Pancreas (tissue), 10 donors: ENCODE results near the gene CHD5. TPM values are rescaled to one million over a fixed set of nuclear protein-coding genes. Genes with fewer than 3 reads are reported as not detected.

Experiments used
- ATAC-seq, 4 donors: fragments of 200-7000 bp; cut with Tn5 transposase; one replicate each; pipeline versions ENCODE4 v1.8.0 to v1.9.1; 2020; ENCODE audit warnings: mild to moderate bottlenecking in 4 of 4, moderate library complexity in 4 of 4
- DNase-seq, 6 donors: peaks; one replicate each; pipeline ENCODE4 v3.0.0-alpha.2; 2020
- FAIRE-seq: peaks from 2 replicates; lab custom pipeline; 2012; peaks lifted over from hg19 to GRCh38; lab: Jason Lieb, UNC
- H3K27ac ChIP-seq, 4 donors: fragments of 200-600 bp; sonication (generic); 1 replicate in 3 of 4; 2 replicates in 1 of 4; pipeline versions ENCODE4 v1.5.0 to v1.8.0; 2020
- H3K27me3 ChIP-seq, 4 donors: fragments of 200-600 bp; one replicate each; pipeline ENCODE4 v1.8.0; 2021
- H3K36me3 ChIP-seq, 3 donors: fragments of 200-600 bp; sonication (generic) in 1 of 3; one replicate each; pipeline versions ENCODE4 v1.5.0 to v1.8.0; 2020 to 2021
- H3K4me1 ChIP-seq, 3 donors: fragments of 200-600 bp; one replicate each; pipeline ENCODE4 v1.8.0; 2021
- H3K4me3 ChIP-seq, 4 donors: fragments of 200-600 bp; sonication (generic) in 2 of 4; one replicate each; pipeline versions ENCODE4 v1.5.0 to v1.8.0; 2020 to 2021
- H3K9me3 ChIP-seq, 4 donors: fragments of 200-600 bp; one replicate each; pipeline ENCODE4 v1.8.0; 2021
- CTCF ChIP-seq, 4 donors: fragments of 200-600 bp; sonication (generic) in 3 of 4; IDR thresholded peaks; one replicate each; pipeline versions ENCODE4 v1.5.0 to v1.8.0; 2021; ENCODE audit warnings: antibody characterized with exemption in 4 of 4
- WGBS, 2 donors: extraction: QIAGEN DNeasy Blood & Tissue Kit; methylation state at CpG; one replicate each; pipeline ENCODE4 v1.1.7; 2013; 5-methylcytosine and 5-hydroxymethylcytosine counted together
- intact Hi-C, 3 donors: fragments of 100-400 bp; cut with DNase I; formaldehyde crosslinking; loops; one replicate each; pipeline versions ENCODE4 v1.11.1 to v1.14.2; 2022
- polyA plus RNA-seq, 2 donors: library from polyadenylated mRNA; stranded (reverse); fragments of 200-250 nt; gene quantifications; one replicate each; pipeline ENCODE4 v1.2.3, GENCODE V29; 2013
- total RNA-seq, 6 donors: library from RNA; stranded (reverse); fragmentation: NEBNext Ultra II Directional in 4 of 6; extraction: Animal tissue kit (Norgen Biotek cat#: 25700) in 4 of 6; gene quantifications; one replicate each; pipeline versions ENCODE4 v1.2.1 to v1.2.4, GENCODE V29; 2021 to 2023
- donor health status: healthy with polysubstance abuse.
- donor health status: DM: no; HTN: no; CAD: no; lungs with moderate emphysema.
- donor health status: DM: no; HTN: no; CAD: no.
- donor health status: control.
- donor health status: control.
- donor health status: Bipolar disorder and iron deficiency.
- donor health status: DM: yes; HTN: yes; CAD: no.
- donor health status: DM: no; HTN: no; CAD: no.
- donor health status: DM: no; HTN: no; CAD: no.
- donor health status: DM: yes; HTN: yes; CAD: no.

CHD5 gene
- total and polyA plus RNA-seq, 8 donors = 0.09 to 2.9 (median 0.40) TPM

GRCh38 chr1:6095511-6096242 is 84.4 kb downstream of the CHD5 start:
- FAIRE-seq (no peak), ATAC-seq (no peak), DNase-seq (peak in 3 of 6 donors; percentile 11 to 53 (median 52))
- intact Hi-C loops = no loop called here
- TF ChIP-seq CTCF (IDR thresholded peaks at IDR 0.05) = no peak
- no peaks in the 10 kb centered on the region for H3K36me3 ChIP-seq
- WGBS, 2 donors = 60 to 77% methylated on average over 13 of the region's 13 CpGs
- H3K4me1 ChIP-seq = no peaks in the 10 kb centered on the region
- H3K4me3 ChIP-seq = no peak overlapping the region
- H3K9me3 ChIP-seq = no peaks in the 10 kb centered on the region
- no peak overlapping the region for H3K27ac ChIP-seq
- H3K27me3 ChIP-seq = no peaks in the 10 kb centered on the region

GRCh38 chr1:6094801-6095505 is 85.2 kb downstream of the CHD5 start:
- ATAC-seq = no peak
- no peaks in the 10 kb centered on the region for H3K9me3 ChIP-seq
- FAIRE-seq = no peak
- intact Hi-C loops = no loop called here
- H3K27me3 ChIP-seq = no peaks in the 10 kb centered on the region
- H3K36me3 ChIP-seq = no peaks in the 10 kb centered on the region
- 64 to 72% methylated on average over 20 to 21 of the region's 21 CpGs for WGBS, 2 donors
- H3K4me1 ChIP-seq = no peaks in the 10 kb centered on the region
- no peak overlapping the region for H3K4me3 ChIP-seq
- no peak overlapping the region for H3K27ac ChIP-seq
- no peak for TF ChIP-seq CTCF (IDR thresholded peaks at IDR 0.05)
- peak in 2 of 6 donors; percentile 16 to 38 for DNase-seq

- no peaks in the 10 kb centered on the region for H3K9me3 ChIP-seq
- H3K27me3 ChIP-seq = no peaks in the 10 kb centered on the region
- intact Hi-C loops = no loop called here
- no peak overlapping the region for H3K27ac ChIP-seq
- no peaks in the 10 kb centered on the region for H3K36me3 ChIP-seq
- H3K4me1 ChIP-seq = no peaks in the 10 kb centered on the region
- DNase-seq (peak in 2 of 6 donors; percentile 13 to 47), FAIRE-seq (no peak), ATAC-seq (no peak)
- TF ChIP-seq CTCF (IDR thresholded peaks at IDR 0.05) = no peak
- WGBS, 2 donors = 78 to 88% methylated on average over 19 of the region's 19 CpGs
- no peak overlapping the region for H3K4me3 ChIP-seq
These were observed 85.9 kb downstream of the CHD5 start for GRCh38 chr1:6094246-6094645.

- 70 to 81% methylated on average over 9 of the region's 9 CpGs for WGBS, 2 donors
- Histone ChIP-seq H3K27me3 (no peaks in the 10 kb centered on the region), H3K27ac (no peak overlapping the region), H3K36me3 (no peaks in the 10 kb centered on the region), H3K4me3 (no peak overlapping the region), H3K9me3 (no peaks in the 10 kb centered on the region), H3K4me1 (no peaks in the 10 kb centered on the region)
- TF ChIP-seq CTCF (IDR thresholded peaks at IDR 0.05) = no peak
- DNase-seq (peak in 1 of 6 donors; percentile 46), ATAC-seq (no peak), FAIRE-seq (no peak)
- intact Hi-C loops = no loop called here
These were observed 86.5 kb downstream of the CHD5 start for GRCh38 chr1:6093611-6094010.

GRCh38 chr1:6093071-6093470 is 87.0 kb downstream of the CHD5 start:
- no peak for TF ChIP-seq CTCF (IDR thresholded peaks at IDR 0.05)
- ATAC-seq (no peak), DNase-seq (no peak), FAIRE-seq (no peak)
- Histone ChIP-seq H3K9me3 (no peaks in the 10 kb centered on the region), H3K27ac (no peak overlapping the region), H3K36me3 (no peaks in the 10 kb centered on the region), H3K27me3 (no peaks in the 10 kb centered on the region), H3K4me1 (no peaks in the 10 kb centered on the region), H3K4me3 (no peak overlapping the region)
- intact Hi-C loops = no loop called here
- WGBS, 2 donors = 58 to 71% methylated on average over 10 of the region's 10 CpGs
